RWPE2 (cell line): ENCODE measurements around the gene CFAP97D2.
"Not testable (repeated sequence)": the region's sequence is repeated elsewhere in the genome, so short reads cannot be mapped to it uniquely, and the experiment has no call there.

Experiments
- ATAC-seq: fragments of 200-7000 bp; cut with Tn5 transposase; 3 replicates; pipeline ENCODE4 v1.9.1; 2021; ENCODE audit warnings: low read depth
- DNase-seq: peaks from one replicate; pipeline ENCODE4 v3.0.0-alpha.2; 2020; ENCODE audit warnings: low spot score
- H3K27ac ChIP-seq: fragments of 450-650 bp; 2 replicates; pipeline ENCODE4 v1.5.1; 2017; ENCODE audit warnings: mild to moderate bottlenecking; ENCODE audit not compliant: poor library complexity, severe bottlenecking
- H3K27me3 ChIP-seq: fragments of 250-450 bp; sonication (Bioruptor Pico); 2 replicates; pipeline ENCODE4 v1.5.1; 2021; ENCODE audit warnings: mild to moderate bottlenecking, moderate library complexity; ENCODE audit not compliant: insufficient read depth, poor library complexity, severe bottlenecking
- H3K36me3 ChIP-seq: fragments of 250-450 bp; sonication (Bioruptor Pico); 2 replicates; pipeline ENCODE4 v1.5.1; 2020; ENCODE audit warnings: low read depth, mild to moderate bottlenecking, moderate library complexity
- H3K4me1 ChIP-seq: fragments of 250-450 bp; sonication (Bioruptor Pico); 2 replicates; pipeline ENCODE4 v1.5.1; 2021; ENCODE audit warnings: mild to moderate bottlenecking, moderate library complexity; ENCODE audit not compliant: insufficient read depth, poor library complexity, severe bottlenecking
- H3K4me3 ChIP-seq: fragments of 250-450 bp; sonication (Bioruptor Pico); 2 replicates; pipeline ENCODE4 v1.5.1; 2021; ENCODE audit warnings: mild to moderate bottlenecking, moderate library complexity; ENCODE audit not compliant: severe bottlenecking
- H3K9me3 ChIP-seq: fragments of 250-450 bp; sonication (Bioruptor Pico); 2 replicates; pipeline ENCODE4 v1.5.1; 2021; ENCODE audit warnings: mild to moderate bottlenecking, moderate library complexity; ENCODE audit not compliant: severe bottlenecking
- CTCF ChIP-seq: fragments of 450-650 bp; IDR thresholded peaks from one replicate; pipeline ENCODE4 v1.5.1; 2017; ENCODE audit warnings: mild to moderate bottlenecking, moderate library complexity; ENCODE audit not compliant: poor library complexity, severe bottlenecking

Gene CFAP97D2

GRCh38 chr13:114131583-114132418 is 47.3 kb upstream of the CFAP97D2 start:
- no peak for TF ChIP-seq CTCF
- peak overlapping the region; percentile 79 for H3K27ac ChIP-seq

GRCh38 chr13:114132419-114133121 is 46.5 kb upstream of the CFAP97D2 start, which contains the start of gene RASA3:
RASA3 (minus strand) TSS chr13:114132623; CDS start chr13:114132489, 134 bp downstream.
- TF ChIP-seq CTCF: no peak
- DNase-seq: no peak
- peak within 1 kb of the TSS; percentile 85 for H3K4me3 ChIP-seq
- no peaks in the 10 kb centered on the region for H3K9me3 ChIP-seq
- H3K27ac ChIP-seq: peak within 1 kb of the TSS; percentile 79
- peak; percentile 80 for ATAC-seq
- H3K4me1 ChIP-seq: peaks cover 19% of the 10 kb centered on the region
- H3K36me3 ChIP-seq: no peaks in the 10 kb centered on the region
- no peaks in the 10 kb centered on the region for H3K27me3 ChIP-seq

More at GRCh38 chr13:114131583-114132418, 47.3 kb upstream of the CFAP97D2 start:
- Histone ChIP-seq H3K27me3 (no peaks in the 10 kb centered on the region), H3K4me3 (peak overlapping the region; percentile 85), H3K4me1 (peaks cover 19% of the 10 kb centered on the region), H3K36me3 (no peaks in the 10 kb centered on the region), H3K9me3 (no peaks in the 10 kb centered on the region)
- DNase-seq: no peak
- peak; percentile 9 for ATAC-seq

- H3K27ac ChIP-seq, DNase-seq, H3K36me3 ChIP-seq, H3K27me3 ChIP-seq, ATAC-seq, H3K4me3 ChIP-seq, H3K9me3 ChIP-seq: not testable (repeated sequence)
- peaks cover 19% of the 10 kb centered on the region for H3K4me1 ChIP-seq
Measured at GRCh38 chr13:114133126-114133525, 45.9 kb upstream of the CFAP97D2 start.

GRCh38 chr13:114133552-114133951 is 45.5 kb upstream of the CFAP97D2 start:
- H3K36me3 ChIP-seq, ATAC-seq, H3K27me3 ChIP-seq, H3K9me3 ChIP-seq, H3K4me3 ChIP-seq, H3K27ac ChIP-seq, DNase-seq: not testable (repeated sequence)
- H3K4me1 ChIP-seq: peaks cover 19% of the 10 kb centered on the region

- no peak for ATAC-seq
- Histone ChIP-seq H3K4me1 (peaks cover 14% of the 10 kb centered on the region), H3K27me3 (no peaks in the 10 kb centered on the region), H3K9me3 (no peaks in the 10 kb centered on the region), H3K4me3 (no peak overlapping the region), H3K27ac (no peak overlapping the region), H3K36me3 (no peaks in the 10 kb centered on the region)
- DNase-seq: no peak
- no peak for TF ChIP-seq CTCF
Measured at GRCh38 chr13:114134111-114134943, 44.7 kb upstream of the CFAP97D2 start.
